Esophagus squamous epithelium (tissue), 5 donors: ENCODE results near the gene SNX8. TPM values are rescaled to one million over a fixed set of nuclear protein-coding genes. Genes with fewer than 3 reads are reported as not detected.
A peak's percentile ranks its signal among the peaks of the same experiment; 100 is the strongest.

Source experiments
- DNase-seq: peaks from one replicate; lab custom pipeline; 2025; lab: John Stamatoyannopoulos, UW
- H3K27ac ChIP-seq, 4 donors: fragments of 200-600 bp; sonication (generic); one replicate each; pipeline ENCODE4 v1.5.1; 2016 to 2019; ENCODE audit warnings: mild to moderate bottlenecking in 1 of 4
- H3K27me3 ChIP-seq, 4 donors: fragments of 200-600 bp; sonication (generic); 1 replicate in 3 of 4; 2 replicates in 1 of 4; pipeline versions ENCODE4 v1.5.1 to v1.6.0; 2017 to 2021; ENCODE audit warnings: antibody characterized with exemption in 1 of 4
- H3K36me3 ChIP-seq, 3 donors: fragments of 200-600 bp; sonication (generic); one replicate each; pipeline ENCODE4 v1.5.1; 2016 to 2019
- H3K4me1 ChIP-seq, 3 donors: fragments of 200-600 bp; sonication (generic); one replicate each; pipeline ENCODE4 v1.5.1; 2017 to 2019
- H3K4me3 ChIP-seq, 4 donors: fragments of 200-600 bp; sonication (generic); 1 replicate in 3 of 4; 2 replicates in 1 of 4; pipeline ENCODE4 v1.5.1; 2016 to 2019; ENCODE audit warnings: mild to moderate bottlenecking in 2 of 4, moderate library complexity in 1 of 4
- H3K9me3 ChIP-seq, 3 donors: fragments of 200-600 bp; sonication (generic); one replicate each; pipeline ENCODE4 v1.5.1; 2016 to 2019
- POLR2A ChIP-seq, 4 donors: fragments of 450-650 bp; IDR thresholded peaks; one replicate each; pipeline ENCODE4 v1.6.1; 2017; ENCODE audit warnings: antibody characterized with exemption in 4 of 4, mild to moderate bottlenecking in 4 of 4, moderate library complexity in 3 of 4
- WGBS, 2 donors: methylation state at CpG; one replicate each; pipeline ENCODE4 v1.1.5; 2018; 5-methylcytosine and 5-hydroxymethylcytosine counted together
- intact Hi-C: fragments of 100-400 bp; cut with DNase I; formaldehyde crosslinking; loops from one replicate; pipeline ENCODE4 v1.15.0; 2022
- total RNA-seq, 4 donors: library from RNA; depleted of rRNA; stranded (reverse); fragments of >200 nt; gene quantifications; one replicate each; pipeline ENCODE4 v1.1.0, GENCODE V29; 2016
- TF ChIP-seq, protein P1 (sequence below), 6 experiments: fragments of 450-650 bp in 4 of 6; fragments of 200-600 bp in 2 of 6; sonication (generic) in 2 of 6; IDR thresholded peaks; one replicate each; pipeline ENCODE4 v1.5.1; 2016 to 2019; ENCODE audit warnings: antibody characterized with exemption in 6 of 6, mild to moderate bottlenecking in 4 of 6, moderate library complexity in 4 of 6
- donor health status: DM: yes; HTN: yes; CAD: no.

The SNX8 gene
- total RNA-seq, 4 donors from 2014 or later: 4.7 to 17.9 (median 12.5) TPM

DNA sequence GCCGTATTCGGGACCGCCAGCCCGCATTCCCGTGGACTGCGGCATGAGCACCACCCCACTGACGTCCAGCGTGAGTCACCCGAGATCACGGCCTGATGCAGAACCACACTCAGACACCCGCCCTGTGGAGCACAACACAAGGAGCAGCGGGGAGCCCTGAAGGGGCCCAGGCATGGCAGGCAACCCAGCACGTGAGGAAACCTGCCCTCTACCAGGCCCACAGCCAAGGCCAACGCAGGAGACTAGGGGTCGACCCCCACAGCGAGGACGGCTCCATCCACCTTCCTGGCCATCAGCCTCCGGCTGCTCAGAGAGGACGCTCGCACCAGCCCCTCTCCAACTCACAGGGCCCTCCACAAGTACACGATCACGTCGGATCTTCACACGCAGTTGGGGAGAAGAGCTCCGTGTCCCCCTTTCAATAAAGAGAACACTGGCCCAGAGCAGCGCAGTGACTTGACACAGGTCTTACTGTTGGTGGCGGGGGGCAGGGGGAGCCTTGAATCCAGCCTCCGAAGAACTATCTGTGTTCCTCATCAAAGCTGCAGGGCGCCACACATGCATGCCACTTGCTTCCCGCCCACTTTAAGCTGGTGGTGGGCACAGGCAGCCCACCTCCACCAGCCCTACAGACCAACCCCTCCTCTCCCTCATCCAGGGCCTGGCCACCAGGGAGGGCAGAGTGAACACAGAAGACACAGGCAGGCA is 103.5 kb downstream of the SNX8 start:
- Histone ChIP-seq H3K27ac (no peak overlapping the region), H3K4me3 (no peak overlapping the region), H3K27me3 (no peaks in the 10 kb centered on the region), H3K36me3 (peaks cover 9 to 94% (median 32%) of the 10 kb centered on the region in 3 donors), H3K9me3 (no peaks in the 10 kb centered on the region), H3K4me1 (no peaks in the 10 kb centered on the region)
- TF ChIP-seq, protein P1, sequence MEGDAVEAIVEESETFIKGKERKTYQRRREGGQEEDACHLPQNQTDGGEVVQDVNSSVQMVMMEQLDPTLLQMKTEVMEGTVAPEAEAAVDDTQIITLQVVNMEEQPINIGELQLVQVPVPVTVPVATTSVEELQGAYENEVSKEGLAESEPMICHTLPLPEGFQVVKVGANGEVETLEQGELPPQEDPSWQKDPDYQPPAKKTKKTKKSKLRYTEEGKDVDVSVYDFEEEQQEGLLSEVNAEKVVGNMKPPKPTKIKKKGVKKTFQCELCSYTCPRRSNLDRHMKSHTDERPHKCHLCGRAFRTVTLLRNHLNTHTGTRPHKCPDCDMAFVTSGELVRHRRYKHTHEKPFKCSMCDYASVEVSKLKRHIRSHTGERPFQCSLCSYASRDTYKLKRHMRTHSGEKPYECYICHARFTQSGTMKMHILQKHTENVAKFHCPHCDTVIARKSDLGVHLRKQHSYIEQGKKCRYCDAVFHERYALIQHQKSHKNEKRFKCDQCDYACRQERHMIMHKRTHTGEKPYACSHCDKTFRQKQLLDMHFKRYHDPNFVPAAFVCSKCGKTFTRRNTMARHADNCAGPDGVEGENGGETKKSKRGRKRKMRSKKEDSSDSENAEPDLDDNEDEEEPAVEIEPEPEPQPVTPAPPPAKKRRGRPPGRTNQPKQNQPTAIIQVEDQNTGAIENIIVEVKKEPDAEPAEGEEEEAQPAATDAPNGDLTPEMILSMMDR (IDR thresholded peaks at IDR 0.05): no peak
- no peak for TF ChIP-seq POLR2A (IDR thresholded peaks at IDR 0.05)
- 83 to 99% methylated on average over 10 of the region's 30 CpGs for WGBS, 2 donors
- intact Hi-C loops: loop anchor here (10.0 kb wide), 1 partner anchor 546 kb away; no protein-coding TSS in a partner anchor
- DNase-seq: no peak

GRCh38 chr7:2209961-2210323 is 104.3 kb downstream of the SNX8 start:
- no peaks in the 10 kb centered on the region for H3K4me1 ChIP-seq
- TF ChIP-seq POLR2A (IDR thresholded peaks at IDR 0.05): no peak
- TF ChIP-seq, protein P1 (IDR thresholded peaks at IDR 0.05): no peak
- no peak for DNase-seq
- H3K27me3 ChIP-seq: no peaks in the 10 kb centered on the region
- no peaks in the 10 kb centered on the region for H3K9me3 ChIP-seq
- no peak overlapping the region for H3K4me3 ChIP-seq
- intact Hi-C loops: loop anchor here (10.0 kb wide), 1 partner anchor 545 kb away; no protein-coding TSS in a partner anchor
- peaks cover 6 to 87% (median 27%) of the 10 kb centered on the region in 3 donors for H3K36me3 ChIP-seq
- 77 to 93% methylated on average over 8 of the region's 8 CpGs for WGBS, 2 donors
- no peak overlapping the region for H3K27ac ChIP-seq

- no peaks in the 10 kb centered on the region for H3K27me3 ChIP-seq
- 70 to 82% methylated on average over 2 to 4 of the region's 21 CpGs for WGBS, 2 donors
- intact Hi-C loops: no loop called here
- no peak overlapping the region for H3K4me3 ChIP-seq
- H3K4me1 ChIP-seq: no peaks in the 10 kb centered on the region
- no peak for DNase-seq
- H3K27ac ChIP-seq: no peak overlapping the region
- H3K9me3 ChIP-seq: no peaks in the 10 kb centered on the region
- TF ChIP-seq, protein P1 (IDR thresholded peaks at IDR 0.05): peak; percentile 43 to 72 (median 62)
- no peak for TF ChIP-seq POLR2A (IDR thresholded peaks at IDR 0.05)
- H3K36me3 ChIP-seq: peaks cover 6 to 87% (median 25%) of the 10 kb centered on the region in 3 donors
Measured at GRCh38 chr7:2209146-2209960, 104.9 kb downstream of the SNX8 start.

DNA sequence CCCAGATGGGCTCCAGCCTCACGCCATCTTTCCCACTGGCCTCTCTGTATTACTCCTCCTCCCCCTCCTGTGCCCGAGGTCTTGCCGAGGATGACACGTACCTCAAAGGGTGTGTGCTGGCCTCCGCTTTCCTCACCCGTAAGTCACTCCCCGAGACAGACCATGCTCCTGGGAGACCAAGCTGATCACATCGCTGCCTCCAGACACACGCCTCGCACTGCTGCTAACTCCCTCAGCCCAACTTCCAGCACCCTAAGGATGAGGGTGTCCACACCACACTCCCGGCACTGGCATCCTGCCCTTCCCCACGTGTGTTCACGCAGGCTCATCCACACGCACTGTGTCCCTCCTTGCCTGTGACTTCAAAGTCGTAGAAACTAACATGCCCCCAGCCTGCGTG is 105.5 kb downstream of the SNX8 start:
- Histone ChIP-seq H3K27ac (no peak overlapping the region), H3K9me3 (no peaks in the 10 kb centered on the region), H3K36me3 (peaks cover 6 to 87% (median 22%) of the 10 kb centered on the region in 3 donors), H3K4me1 (no peaks in the 10 kb centered on the region), H3K27me3 (no peaks in the 10 kb centered on the region), H3K4me3 (no peak overlapping the region)
- TF ChIP-seq, protein P1 (IDR thresholded peaks at IDR 0.05): no peak
- TF ChIP-seq POLR2A (IDR thresholded peaks at IDR 0.05): no peak
- no peak for DNase-seq
- intact Hi-C loops: no loop called here
- whole genome bisulfite sequencing, 2 donors: 75 to 94% methylated on average over 7 to 16 of the region's 16 CpGs
